Hepatocyte (in vitro differentiated cells): Measurements from ENCODE around the gene PTPRM.

Experiments
- CTCF ChIP-seq: fragments of 200-600 bp; sonication (generic); IDR thresholded peaks from 2 replicates; pipeline ENCODE4 v1.5.1; 2016; ENCODE audit warnings: antibody characterized with exemption, mild to moderate bottlenecking; ENCODE audit not compliant: poor library complexity
- EZH2 ChIP-seq: fragments of 200-600 bp; sonication (generic); IDR thresholded peaks from 2 replicates; pipeline ENCODE4 v1.6.1; 2016; ENCODE audit warnings: antibody characterized with exemption, mild to moderate bottlenecking, borderline replicate concordance
- EZH2phosphoT487 ChIP-seq: fragments of 200-600 bp; sonication (generic); IDR thresholded peaks from one replicate; pipeline ENCODE4 v1.6.1; 2018; ENCODE audit warnings: antibody characterized with exemption, mild to moderate bottlenecking, low read depth, moderate library complexity; ENCODE audit not compliant: unreplicated experiment, severe bottlenecking

- TF ChIP-seq CTCF: no peak
- no peak for TF ChIP-seq EZH2
- no peak for TF ChIP-seq EZH2phosphoT487
These were observed 116.6 kb downstream of the PTPRM start for GRCh38 chr18:7683753-7684152.
